Measurements from ENCODE around the gene YWHAQ. TPM values are rescaled to one million over a fixed set of nuclear protein-coding genes. Genes with fewer than 3 reads are reported as not detected.
A peak's percentile ranks its signal among the peaks of the same experiment; 100 is the strongest.

YWHAQ gene
- polyA plus RNA-seq, 1 of the 3 experiments (the other 2 are of a cell fraction): 240 TPM

DNA sequence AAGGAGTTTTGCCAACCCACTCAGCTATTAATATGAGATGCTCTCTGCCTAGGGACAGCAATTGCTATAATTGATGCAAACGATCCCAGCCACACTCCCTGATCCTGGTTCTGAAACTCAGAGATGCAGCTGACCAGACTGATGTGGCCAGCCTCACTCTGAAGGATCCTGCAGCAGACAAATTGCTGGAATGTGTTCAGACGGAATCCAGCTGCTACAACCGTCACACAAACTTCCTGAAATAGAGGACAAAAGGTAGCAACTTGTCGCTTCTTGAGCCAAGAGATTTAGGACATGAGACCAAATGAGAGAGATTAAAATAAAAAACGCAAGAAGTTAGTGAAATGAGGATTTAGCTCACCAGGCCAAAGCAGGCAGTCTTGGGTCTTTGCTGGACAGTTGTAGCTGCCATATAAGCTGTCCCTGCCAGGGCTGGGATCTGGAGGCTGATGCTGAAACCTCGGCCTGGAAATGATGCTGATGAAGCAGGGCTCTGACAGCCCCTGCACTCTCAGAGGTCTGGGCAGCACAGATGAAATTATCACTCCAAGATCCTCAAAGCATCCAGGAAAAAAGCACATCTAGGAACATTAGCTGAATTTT lies 8.3 kb upstream of the YWHAQ start:
- peak overlapping the region; percentile 5 to 50; a peak in 3 of 4 replicates for H3K27ac ChIP-seq (ENCODE audit: low read depth in 2 of 2, low read length in 1 of 2)
- TF ChIP-seq SMC3 (IDR thresholded peaks at IDR 0.05; ENCODE audit: low read depth, low read length) (no peak), TCF12 (IDR thresholded peaks at IDR 0.05) (peak; percentile 25), MXI1 (IDR thresholded peaks at IDR 0.05; ENCODE audit: low read depth, low read length) (no peak)

DNA sequence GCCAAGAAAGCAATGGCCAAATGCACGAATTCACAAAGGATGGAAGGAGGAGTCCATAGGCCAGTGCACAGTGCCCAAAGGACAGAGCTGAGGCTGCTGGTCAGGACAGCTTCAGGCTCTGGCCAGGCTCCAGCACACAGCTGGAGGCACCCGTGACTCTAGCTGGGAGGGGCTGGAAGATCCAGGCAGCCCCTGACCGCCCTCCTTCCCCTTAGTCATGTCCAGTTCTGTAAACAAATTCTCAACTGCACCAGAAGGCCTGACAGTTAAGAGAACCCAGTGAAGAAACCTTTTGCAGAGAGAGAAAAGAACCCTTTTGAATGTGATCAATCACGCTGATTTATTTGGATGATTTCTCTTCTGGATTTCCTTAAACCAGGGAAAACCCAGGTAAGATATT lies 7.7 kb upstream of the YWHAQ start:
- no peaks in the 10 kb centered on the region for H3K79me2 ChIP-seq (ENCODE audit: insufficient read depth)
- H3K36me3 ChIP-seq (replicated peaks in 1 of 2; ENCODE audit: control insufficient read depth in 1 of 2, insufficient read depth in 2 of 2, low read length in 1 of 2): no peaks in the 10 kb centered on the region
- H3K4me1 ChIP-seq (ENCODE audit: control insufficient read depth in 1 of 2, insufficient read depth in 2 of 2, low read depth in 1 of 2, low read length in 1 of 2): peaks cover 22% of the 10 kb centered on the region in 2 experiments; a peak in 3 of 4 replicates
- H3K27me3 ChIP-seq (ENCODE audit: insufficient read depth): no peaks in the 10 kb centered on the region
- H3F3A ChIP-seq (replicated peaks; ENCODE audit: insufficient read depth): peaks cover 19% of the 10 kb centered on the region
- DNase-seq: peak; percentile 60
- no peaks in the 10 kb centered on the region for H3K9me2 ChIP-seq
- no peaks in the 10 kb centered on the region for H4K20me1 ChIP-seq (ENCODE audit: insufficient read depth)
- ChIA-PET POLR2A (interaction anchor here (3.3 kb wide), 1 partner anchor 8 kb away, joined by 19 read pairs; the partner anchor contains the start of gene YWHAQ), CTCF (interaction anchor here (0.7 to 3.0 kb wide), 5 partner anchors 11 to 346 kb away, joined by 3 to 14 read pairs (median 3); partner anchors contain the start of gene ADAM17)
- H3K27ac ChIP-seq (ENCODE audit: low read depth in 2 of 2, low read length in 1 of 2): peak overlapping the region; percentile 5 to 50; a peak in 3 of 4 replicates
- peak overlapping the region; percentile 59 for H3K4me2 ChIP-seq
- H3K4me3 ChIP-seq (ENCODE audit: low read depth in 2 of 2, low read length in 1 of 2): no peak overlapping the region
- 44% methylated on average over 4 of the region's 4 CpGs for WGBS (ENCODE audit: low lambda C conversion rate)
- peak overlapping the region; percentile 14; the same call in 1 of the 2 replicates for H3K9ac ChIP-seq
- H2AFZ ChIP-seq (ENCODE audit: low read depth): no peak overlapping the region
- H3K9me3 ChIP-seq: no peaks in the 10 kb centered on the region
- TF ChIP-seq MXI1 (IDR thresholded peaks at IDR 0.05; ENCODE audit: low read depth, low read length): no peak
- peak in 1 of 2 experiments; percentile 21; a peak in 1 of 4 replicates for TF ChIP-seq EP300 (IDR thresholded peaks at IDR 0.05; ENCODE audit: borderline replicate concordance in 1 of 2, low read depth in 1 of 2, low read length in 1 of 2)
- TF ChIP-seq PBX3 (IDR thresholded peaks at IDR 0.05): peak; percentile 59
- no peak for TF ChIP-seq NRF1 (IDR thresholded peaks at IDR 0.05; ENCODE audit: low read depth, low read length)
- TF ChIP-seq NFIC (IDR thresholded peaks at IDR 0.05; ENCODE audit: borderline replicate concordance): peak; percentile 85
- TF ChIP-seq ELF1 (IDR thresholded peaks at IDR 0.05): no peak
- TF ChIP-seq, protein P1, sequence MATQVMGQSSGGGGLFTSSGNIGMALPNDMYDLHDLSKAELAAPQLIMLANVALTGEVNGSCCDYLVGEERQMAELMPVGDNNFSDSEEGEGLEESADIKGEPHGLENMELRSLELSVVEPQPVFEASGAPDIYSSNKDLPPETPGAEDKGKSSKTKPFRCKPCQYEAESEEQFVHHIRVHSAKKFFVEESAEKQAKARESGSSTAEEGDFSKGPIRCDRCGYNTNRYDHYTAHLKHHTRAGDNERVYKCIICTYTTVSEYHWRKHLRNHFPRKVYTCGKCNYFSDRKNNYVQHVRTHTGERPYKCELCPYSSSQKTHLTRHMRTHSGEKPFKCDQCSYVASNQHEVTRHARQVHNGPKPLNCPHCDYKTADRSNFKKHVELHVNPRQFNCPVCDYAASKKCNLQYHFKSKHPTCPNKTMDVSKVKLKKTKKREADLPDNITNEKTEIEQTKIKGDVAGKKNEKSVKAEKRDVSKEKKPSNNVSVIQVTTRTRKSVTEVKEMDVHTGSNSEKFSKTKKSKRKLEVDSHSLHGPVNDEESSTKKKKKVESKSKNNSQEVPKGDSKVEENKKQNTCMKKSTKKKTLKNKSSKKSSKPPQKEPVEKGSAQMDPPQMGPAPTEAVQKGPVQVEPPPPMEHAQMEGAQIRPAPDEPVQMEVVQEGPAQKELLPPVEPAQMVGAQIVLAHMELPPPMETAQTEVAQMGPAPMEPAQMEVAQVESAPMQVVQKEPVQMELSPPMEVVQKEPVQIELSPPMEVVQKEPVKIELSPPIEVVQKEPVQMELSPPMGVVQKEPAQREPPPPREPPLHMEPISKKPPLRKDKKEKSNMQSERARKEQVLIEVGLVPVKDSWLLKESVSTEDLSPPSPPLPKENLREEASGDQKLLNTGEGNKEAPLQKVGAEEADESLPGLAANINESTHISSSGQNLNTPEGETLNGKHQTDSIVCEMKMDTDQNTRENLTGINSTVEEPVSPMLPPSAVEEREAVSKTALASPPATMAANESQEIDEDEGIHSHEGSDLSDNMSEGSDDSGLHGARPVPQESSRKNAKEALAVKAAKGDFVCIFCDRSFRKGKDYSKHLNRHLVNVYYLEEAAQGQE (IDR thresholded peaks at IDR 0.05; ENCODE audit: low read depth, low read length): no peak
- no peak for TF ChIP-seq FOXM1 (IDR thresholded peaks at IDR 0.05; ENCODE audit: low read depth)
- no peak for TF ChIP-seq GABPA (IDR thresholded peaks at IDR 0.05; ENCODE audit: low read depth)
- TF ChIP-seq, protein P2, sequence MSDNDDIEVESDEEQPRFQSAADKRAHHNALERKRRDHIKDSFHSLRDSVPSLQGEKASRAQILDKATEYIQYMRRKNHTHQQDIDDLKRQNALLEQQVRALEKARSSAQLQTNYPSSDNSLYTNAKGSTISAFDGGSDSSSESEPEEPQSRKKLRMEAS (IDR thresholded peaks at IDR 0.05; ENCODE audit: low read depth): no peak; the same call in 1 of the 2 replicates
- TF ChIP-seq FOSL2 (IDR thresholded peaks at IDR 0.05; ENCODE audit: borderline replicate concordance, low read depth): peak; percentile 24; the same call in 1 of the 2 replicates
- peak; percentile 74 for TF ChIP-seq TCF12 (IDR thresholded peaks at IDR 0.05)
- TF ChIP-seq, protein P3, sequence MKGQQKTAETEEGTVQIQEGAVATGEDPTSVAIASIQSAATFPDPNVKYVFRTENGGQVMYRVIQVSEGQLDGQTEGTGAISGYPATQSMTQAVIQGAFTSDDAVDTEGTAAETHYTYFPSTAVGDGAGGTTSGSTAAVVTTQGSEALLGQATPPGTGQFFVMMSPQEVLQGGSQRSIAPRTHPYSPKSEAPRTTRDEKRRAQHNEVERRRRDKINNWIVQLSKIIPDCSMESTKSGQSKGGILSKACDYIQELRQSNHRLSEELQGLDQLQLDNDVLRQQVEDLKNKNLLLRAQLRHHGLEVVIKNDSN (IDR thresholded peaks at IDR 0.05; ENCODE audit: borderline replicate concordance, low read depth): peak; percentile 65; the same call in 1 of the 2 replicates
- no peak for TF ChIP-seq RAD21 (IDR thresholded peaks at IDR 0.05; ENCODE audit: low read length)
- no peak for TF ChIP-seq FOXJ3 (CRISPR knock-in tag; IDR thresholded peaks at IDR 0.05)
- no peak for TF ChIP-seq RFX5 (IDR thresholded peaks at IDR 0.05; ENCODE audit: low read length)
- TF ChIP-seq RXRA (IDR thresholded peaks at IDR 0.05; ENCODE audit: borderline replicate concordance, low read depth): no peak
- no peak for TF ChIP-seq TEAD4 (IDR thresholded peaks at IDR 0.05; ENCODE audit: borderline replicate concordance, insufficient read depth)
- TF ChIP-seq YY1 (IDR thresholded peaks at IDR 0.05; ENCODE audit: low read depth): no peak

More for the DNA sequence above, 8.3 kb upstream of the YWHAQ start:
- DNase-seq: no peak
- H3K9me3 ChIP-seq: no peaks in the 10 kb centered on the region
- CTCF ChIA-PET: interaction anchor here (0.7 to 3.0 kb wide), 7 partner anchors 10 to 160 kb away, joined by 3 to 14 read pairs (median 3); partner anchors contain the start of gene ADAM17
- no peak overlapping the region for H2AFZ ChIP-seq (ENCODE audit: low read depth)
- no peaks in the 10 kb centered on the region for H3K9me2 ChIP-seq
- H3K27me3 ChIP-seq (ENCODE audit: insufficient read depth): no peaks in the 10 kb centered on the region
- POLR2A ChIA-PET: interaction anchor here (3.3 kb wide), 1 partner anchor 8 kb away, joined by 19 read pairs; the partner anchor contains the start of gene YWHAQ
- no peak overlapping the region for H3K4me3 ChIP-seq (ENCODE audit: low read depth in 2 of 2, low read length in 1 of 2)
- H3K79me2 ChIP-seq (ENCODE audit: insufficient read depth): no peaks in the 10 kb centered on the region
- H3K36me3 ChIP-seq (replicated peaks in 1 of 2; ENCODE audit: control insufficient read depth in 1 of 2, insufficient read depth in 2 of 2, low read length in 1 of 2): no peaks in the 10 kb centered on the region
- peaks cover 22% of the 10 kb centered on the region in 2 experiments; a peak in 3 of 4 replicates for H3K4me1 ChIP-seq (ENCODE audit: control insufficient read depth in 1 of 2, insufficient read depth in 2 of 2, low read depth in 1 of 2, low read length in 1 of 2)
- H3K9ac ChIP-seq: 0 out of 2 replicates have a peak overlapping the region, but pooled peaks have one; percentile 14
- 60% methylated on average over 6 of the region's 6 CpGs for WGBS (ENCODE audit: low lambda C conversion rate)
- H3F3A ChIP-seq (replicated peaks; ENCODE audit: insufficient read depth): peaks cover 19% of the 10 kb centered on the region
- H3K4me2 ChIP-seq: peak overlapping the region; percentile 59
- no peaks in the 10 kb centered on the region for H4K20me1 ChIP-seq (ENCODE audit: insufficient read depth)

Data from SK-N-SH (cell line).